ENCODE measurements around the gene CDKN1A.
"Not testable (repeated sequence)": the region's sequence is repeated elsewhere in the genome, so short reads cannot be mapped to it uniquely, and the experiment has no call there.

The CDKN1A gene

DNA sequence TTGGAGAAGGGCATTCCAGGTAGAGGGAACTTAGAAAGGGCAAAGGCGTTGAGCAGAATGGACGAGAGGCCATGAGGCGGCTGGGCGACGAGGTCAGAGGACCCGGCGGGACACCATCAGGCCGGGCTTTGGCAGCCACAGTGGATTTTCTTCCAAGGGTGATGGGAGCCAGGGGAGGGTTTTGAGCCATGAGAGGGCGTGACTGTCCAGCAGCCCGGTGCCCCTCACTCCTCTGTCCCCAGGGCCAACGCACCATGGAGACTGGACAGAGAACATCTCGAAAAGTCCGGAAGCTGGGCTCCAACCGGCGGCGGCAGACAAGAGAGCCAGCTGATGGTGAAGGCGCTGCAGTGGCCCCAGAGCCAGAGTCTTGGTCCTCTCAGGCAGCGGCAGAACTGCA lies 25.5 kb downstream of the CDKN1A start:
- Histone ChIP-seq H3K27ac (ENCODE audit: low read length) (no peak overlapping the region), H3K9ac (ENCODE audit: low read length) (no peak overlapping the region), H3K4me2 (ENCODE audit: low read depth, low read length) (no peak overlapping the region), H3F3A (ENCODE audit: insufficient read depth, low read length) (no peaks in the 10 kb centered on the region), H2AFZ (ENCODE audit: low read length) (no peak overlapping the region), H3K79me2 (ENCODE audit: low read length) (no peaks in the 10 kb centered on the region), H3K27me3 (replicated peaks; ENCODE audit: insufficient read depth, low read length) (no peaks in the 10 kb centered on the region), H3K4me1 (ENCODE audit: low read length) (no peaks in the 10 kb centered on the region), H3K4me3 (ENCODE audit: low read length) (no peak overlapping the region), H3K36me3 (replicated peaks; ENCODE audit: insufficient read depth, low read length) (no peaks in the 10 kb centered on the region), H3K9me3 (replicated peaks; ENCODE audit: insufficient read depth, low read length) (no peaks in the 10 kb centered on the region), H4K20me1 (ENCODE audit: insufficient read depth, low read length) (no peaks in the 10 kb centered on the region), H3K9me2 (replicated peaks; ENCODE audit: insufficient read depth, low read length) (no peaks in the 10 kb centered on the region)
- no peak for TF ChIP-seq EZH2phosphoT487 (IDR thresholded peaks at IDR 0.05; ENCODE audit: low read length)
- TF ChIP-seq, protein P1, sequence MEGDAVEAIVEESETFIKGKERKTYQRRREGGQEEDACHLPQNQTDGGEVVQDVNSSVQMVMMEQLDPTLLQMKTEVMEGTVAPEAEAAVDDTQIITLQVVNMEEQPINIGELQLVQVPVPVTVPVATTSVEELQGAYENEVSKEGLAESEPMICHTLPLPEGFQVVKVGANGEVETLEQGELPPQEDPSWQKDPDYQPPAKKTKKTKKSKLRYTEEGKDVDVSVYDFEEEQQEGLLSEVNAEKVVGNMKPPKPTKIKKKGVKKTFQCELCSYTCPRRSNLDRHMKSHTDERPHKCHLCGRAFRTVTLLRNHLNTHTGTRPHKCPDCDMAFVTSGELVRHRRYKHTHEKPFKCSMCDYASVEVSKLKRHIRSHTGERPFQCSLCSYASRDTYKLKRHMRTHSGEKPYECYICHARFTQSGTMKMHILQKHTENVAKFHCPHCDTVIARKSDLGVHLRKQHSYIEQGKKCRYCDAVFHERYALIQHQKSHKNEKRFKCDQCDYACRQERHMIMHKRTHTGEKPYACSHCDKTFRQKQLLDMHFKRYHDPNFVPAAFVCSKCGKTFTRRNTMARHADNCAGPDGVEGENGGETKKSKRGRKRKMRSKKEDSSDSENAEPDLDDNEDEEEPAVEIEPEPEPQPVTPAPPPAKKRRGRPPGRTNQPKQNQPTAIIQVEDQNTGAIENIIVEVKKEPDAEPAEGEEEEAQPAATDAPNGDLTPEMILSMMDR (IDR thresholded peaks at IDR 0.05; ENCODE audit: low read length) = no peak
- TF ChIP-seq EZH2 (optimal IDR thresholded peaks at IDR 0.05; ENCODE audit: low read depth, low read length) = no peak
- DNase-seq = no peak

DNA sequence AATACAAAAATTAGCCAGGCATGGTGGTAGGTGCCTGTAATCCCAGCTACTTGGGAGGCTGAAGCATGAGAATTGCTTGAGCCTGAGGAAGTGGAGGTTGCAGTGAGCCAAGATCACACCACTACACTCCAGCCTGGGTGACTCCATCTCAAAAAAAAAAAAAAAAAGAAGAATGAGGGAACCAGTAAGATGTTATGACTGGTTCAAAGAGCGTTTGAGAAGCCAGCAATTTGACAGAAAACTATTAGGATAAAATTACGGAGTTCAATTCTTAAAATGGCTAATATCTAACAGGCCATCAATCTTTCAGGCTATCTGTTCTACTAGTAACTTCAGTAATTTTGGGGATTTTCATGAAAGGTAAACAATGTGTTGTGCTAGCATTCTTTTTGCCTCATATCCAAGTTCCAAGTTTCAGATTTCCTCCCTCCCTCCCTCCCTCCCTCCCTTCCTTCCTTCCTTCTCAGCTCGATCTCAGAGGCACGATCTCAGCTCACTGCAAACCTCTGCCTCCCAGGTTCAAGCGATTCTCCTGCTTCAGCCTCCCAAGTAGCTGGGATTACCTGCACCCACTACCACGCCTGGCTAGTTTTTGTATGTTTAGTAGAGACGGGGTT lies 26.6 kb downstream of the CDKN1A start:
- H3F3A ChIP-seq (ENCODE audit: insufficient read depth, low read length); H3K27ac ChIP-seq (ENCODE audit: low read length); H2AFZ ChIP-seq (ENCODE audit: low read length); H3K9me3 ChIP-seq (replicated peaks; ENCODE audit: insufficient read depth, low read length); H3K9me2 ChIP-seq (replicated peaks; ENCODE audit: insufficient read depth, low read length); H3K4me1 ChIP-seq (ENCODE audit: low read length); H3K27me3 ChIP-seq (replicated peaks; ENCODE audit: insufficient read depth, low read length); H3K79me2 ChIP-seq (ENCODE audit: low read length); H3K4me3 ChIP-seq (ENCODE audit: low read length); H4K20me1 ChIP-seq (ENCODE audit: insufficient read depth, low read length); H3K4me2 ChIP-seq (ENCODE audit: low read depth, low read length); H3K9ac ChIP-seq (ENCODE audit: low read length); DNase-seq; H3K36me3 ChIP-seq (replicated peaks; ENCODE audit: insufficient read depth, low read length): not testable (repeated sequence)

DNA sequence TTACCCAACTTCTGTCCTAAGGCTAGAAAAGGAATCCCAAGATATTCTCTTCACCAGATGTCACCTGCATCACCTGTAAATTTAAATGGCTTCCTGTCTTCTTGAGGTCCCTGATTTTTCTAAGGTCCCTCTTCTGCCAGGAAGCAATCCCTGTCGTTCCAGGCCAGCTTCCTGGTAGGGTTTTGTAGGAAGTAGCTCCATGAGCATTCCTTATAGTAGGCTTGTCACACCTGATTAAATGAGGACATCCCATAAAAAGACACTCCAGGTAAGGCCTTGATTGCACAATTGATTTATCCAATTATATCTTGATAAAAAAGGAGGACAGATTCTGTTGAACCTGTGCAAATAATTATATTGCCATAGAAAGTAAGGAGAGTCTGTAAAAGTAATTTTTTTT lies 27.8 kb downstream of the CDKN1A start:
- Histone ChIP-seq H3K27ac (ENCODE audit: low read length) (no peak overlapping the region), H3K4me2 (ENCODE audit: low read depth, low read length) (no peak overlapping the region), H3K79me2 (ENCODE audit: low read length) (no peaks in the 10 kb centered on the region), H3K36me3 (replicated peaks; ENCODE audit: insufficient read depth, low read length) (no peaks in the 10 kb centered on the region), H4K20me1 (ENCODE audit: insufficient read depth, low read length) (no peaks in the 10 kb centered on the region), H3K4me1 (ENCODE audit: low read length) (no peaks in the 10 kb centered on the region), H2AFZ (ENCODE audit: low read length) (no peak overlapping the region), H3K27me3 (replicated peaks; ENCODE audit: insufficient read depth, low read length) (no peaks in the 10 kb centered on the region), H3F3A (ENCODE audit: insufficient read depth, low read length) (no peaks in the 10 kb centered on the region), H3K9me3 (replicated peaks; ENCODE audit: insufficient read depth, low read length) (no peaks in the 10 kb centered on the region), H3K4me3 (ENCODE audit: low read length) (no peak overlapping the region), H3K9me2 (replicated peaks; ENCODE audit: insufficient read depth, low read length) (no peaks in the 10 kb centered on the region), H3K9ac (ENCODE audit: low read length) (no peak overlapping the region)
- no peak for DNase-seq
- TF ChIP-seq EZH2 (optimal IDR thresholded peaks at IDR 0.05; ENCODE audit: low read depth, low read length) (no peak), EZH2phosphoT487 (IDR thresholded peaks at IDR 0.05; ENCODE audit: low read length) (no peak)
- TF ChIP-seq, protein P1 (IDR thresholded peaks at IDR 0.05; ENCODE audit: low read length) = no peak

DNA sequence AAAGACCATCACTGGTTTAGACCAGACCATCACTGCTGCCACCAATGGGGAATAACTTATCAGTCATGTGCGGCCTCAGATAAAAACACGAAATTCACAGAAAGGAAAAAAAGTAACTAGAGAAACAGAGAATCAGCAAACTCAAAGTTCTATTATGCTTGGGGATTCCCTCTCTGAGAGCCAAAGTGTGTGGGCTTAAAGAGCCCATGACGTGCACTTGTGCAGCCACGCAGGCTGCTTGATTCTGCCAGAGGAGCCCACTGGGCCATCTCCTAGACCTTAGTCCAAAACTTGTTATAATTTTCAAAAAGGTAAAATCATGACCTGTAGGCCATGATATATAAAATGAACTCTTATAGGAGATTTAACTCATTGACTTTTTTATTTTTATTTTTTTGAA lies 34.3 kb downstream of the CDKN1A start:
- no peak for DNase-seq
- H3K9ac ChIP-seq (ENCODE audit: low read length) = no peak overlapping the region
- H3K36me3 ChIP-seq (replicated peaks; ENCODE audit: insufficient read depth, low read length) = no peaks in the 10 kb centered on the region
- H3K27ac ChIP-seq (ENCODE audit: low read length) = no peak overlapping the region
- no peak overlapping the region for H2AFZ ChIP-seq (ENCODE audit: low read length)
- H3K27me3 ChIP-seq (replicated peaks; ENCODE audit: insufficient read depth, low read length) = no peaks in the 10 kb centered on the region
- H3K4me3 ChIP-seq (ENCODE audit: low read length) = no peak overlapping the region
- no peaks in the 10 kb centered on the region for H3K9me2 ChIP-seq (replicated peaks; ENCODE audit: insufficient read depth, low read length)
- TF ChIP-seq, protein P1 (IDR thresholded peaks at IDR 0.05; ENCODE audit: low read length) = no peak
- TF ChIP-seq EZH2 (optimal IDR thresholded peaks at IDR 0.05; ENCODE audit: low read depth, low read length) (no peak), EZH2phosphoT487 (IDR thresholded peaks at IDR 0.05; ENCODE audit: low read length) (no peak)
- no peaks in the 10 kb centered on the region for H3F3A ChIP-seq (ENCODE audit: insufficient read depth, low read length)
- no peaks in the 10 kb centered on the region for H3K79me2 ChIP-seq (ENCODE audit: low read length)
- no peaks in the 10 kb centered on the region for H3K9me3 ChIP-seq (replicated peaks; ENCODE audit: insufficient read depth, low read length)
- no peaks in the 10 kb centered on the region for H4K20me1 ChIP-seq (ENCODE audit: insufficient read depth, low read length)
- H3K4me2 ChIP-seq (ENCODE audit: low read depth, low read length) = no peak overlapping the region
- no peaks in the 10 kb centered on the region for H3K4me1 ChIP-seq (ENCODE audit: low read length)

All from MM.1S (cell line).